ENCODE measurements around the gene NRK.
"Not testable (repeated sequence)": the region's sequence is repeated elsewhere in the genome, so short reads cannot be mapped to it uniquely, and the experiment has no call there.

NRK gene

GRCh38 chrX:105975382-105975781, 153.0 kb downstream of the NRK start:
- H3K9me3 ChIP-seq (ENCODE audit: control insufficient read depth in 2 of 2, low read length in 2 of 2): no peaks in the 10 kb centered on the region
- no peak overlapping the region for H3K4me3 ChIP-seq (ENCODE audit: low read length in 2 of 2)
- H3K9ac ChIP-seq (ENCODE audit: low read depth in 1 of 2, low read length in 2 of 2): no peak overlapping the region
- H3K27ac ChIP-seq (ENCODE audit: low read depth in 2 of 2, low read length in 2 of 2): no peak overlapping the region
- H3K4me1 ChIP-seq (ENCODE audit: control insufficient read depth in 2 of 2, insufficient read depth in 2 of 2, low read length in 2 of 2): no peaks in the 10 kb centered on the region
- no peaks in the 10 kb centered on the region for H3K27me3 ChIP-seq (ENCODE audit: control insufficient read depth in 2 of 2, insufficient read depth in 2 of 2, low read length in 2 of 2)
- no peaks in the 10 kb centered on the region for H3K36me3 ChIP-seq (ENCODE audit: control insufficient read depth in 2 of 2, insufficient read depth in 2 of 2, low read length in 2 of 2)

DNA sequence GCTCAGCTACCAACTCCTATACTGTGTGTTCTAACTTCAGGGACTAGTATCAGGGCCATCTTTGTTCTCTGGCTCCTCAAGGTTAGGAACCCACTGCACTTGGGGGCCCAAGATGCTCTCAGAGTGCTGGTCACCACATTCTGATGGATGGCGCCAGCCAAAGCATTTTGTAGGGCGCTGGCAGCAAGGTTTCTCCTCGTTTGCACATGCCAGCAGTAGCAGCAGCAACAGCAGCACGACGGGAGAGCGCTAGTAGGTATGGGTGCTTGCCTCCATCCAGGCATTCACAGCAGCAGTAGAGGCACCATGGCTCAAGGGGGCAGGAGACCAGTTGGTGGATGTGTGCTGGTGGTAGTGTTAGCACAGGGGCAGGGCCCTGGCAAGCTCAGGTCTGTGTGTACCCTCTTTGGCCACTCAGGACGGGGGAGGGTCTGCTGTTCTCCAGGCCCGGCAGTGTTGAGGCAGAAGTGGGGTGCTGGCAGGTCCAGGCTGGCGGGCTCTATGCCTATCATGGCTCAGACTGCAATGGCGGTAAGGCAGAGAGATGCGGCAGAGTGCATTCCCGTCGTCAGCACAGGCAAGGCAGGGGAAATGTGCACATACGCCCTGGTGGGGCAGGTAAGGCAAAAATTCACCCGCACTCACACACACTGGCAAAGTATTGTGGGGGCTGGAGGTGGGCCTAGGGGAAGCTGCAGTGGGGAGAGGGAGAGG, 159.6 kb downstream of the NRK start:
- Histone ChIP-seq H3K9me3 (ENCODE audit: control insufficient read depth in 2 of 2, low read length in 2 of 2) (no peaks in the 10 kb centered on the region), H3K4me1 (ENCODE audit: control insufficient read depth in 2 of 2, insufficient read depth in 2 of 2, low read length in 2 of 2) (no peaks in the 10 kb centered on the region), H3K4me3 (ENCODE audit: low read length in 2 of 2) (no peak overlapping the region), H3K36me3 (ENCODE audit: control insufficient read depth in 2 of 2, insufficient read depth in 2 of 2, low read length in 2 of 2) (no peaks in the 10 kb centered on the region), H3K9ac (ENCODE audit: low read depth in 1 of 2, low read length in 2 of 2) (no peak overlapping the region), H3K27ac (ENCODE audit: low read depth in 2 of 2, low read length in 2 of 2) (no peak overlapping the region), H3K27me3 (ENCODE audit: control insufficient read depth in 2 of 2, insufficient read depth in 2 of 2, low read length in 2 of 2) (no peaks in the 10 kb centered on the region)

GRCh38 chrX:105988487-105988886, 166.1 kb downstream of the NRK start:
- H3K4me1 ChIP-seq (ENCODE audit: control insufficient read depth in 2 of 2, insufficient read depth in 2 of 2, low read length in 2 of 2); H3K9me3 ChIP-seq (ENCODE audit: control insufficient read depth in 2 of 2, low read length in 2 of 2): not testable (repeated sequence)

DNA sequence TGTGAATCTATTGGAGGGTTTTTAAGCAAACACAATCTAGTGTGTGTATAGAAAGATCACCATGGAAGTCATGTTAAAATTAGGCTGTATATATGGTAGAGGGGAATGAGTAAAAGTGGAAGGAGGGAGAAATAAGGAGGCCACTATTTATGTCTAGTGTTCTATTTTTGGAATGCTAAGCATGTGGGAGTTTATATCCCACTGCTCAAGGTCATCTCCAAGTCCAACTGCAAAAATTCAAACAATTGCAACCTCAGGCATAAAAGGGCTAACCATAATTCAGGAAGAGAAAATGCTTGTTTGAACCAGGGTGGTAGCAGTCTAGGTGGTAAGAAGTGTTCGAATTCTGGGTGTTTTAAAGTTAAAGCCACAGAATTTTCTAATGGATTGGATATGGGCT, 177.0 kb downstream of the NRK start:
- no peak overlapping the region for H3K9ac ChIP-seq (ENCODE audit: low read depth in 1 of 2, low read length in 2 of 2)
- no peaks in the 10 kb centered on the region for H3K4me1 ChIP-seq (ENCODE audit: control insufficient read depth in 2 of 2, insufficient read depth in 2 of 2, low read length in 2 of 2)
- H3K27ac ChIP-seq (ENCODE audit: low read depth in 2 of 2, low read length in 2 of 2): no peak overlapping the region
- no peaks in the 10 kb centered on the region for H3K9me3 ChIP-seq (ENCODE audit: control insufficient read depth in 2 of 2, low read length in 2 of 2)
- H3K36me3 ChIP-seq (ENCODE audit: control insufficient read depth in 2 of 2, insufficient read depth in 2 of 2, low read length in 2 of 2): no peaks in the 10 kb centered on the region
- no peak overlapping the region for H3K4me3 ChIP-seq (ENCODE audit: low read length in 2 of 2)
- H3K27me3 ChIP-seq (ENCODE audit: control insufficient read depth in 2 of 2, insufficient read depth in 2 of 2, low read length in 2 of 2): no peaks in the 10 kb centered on the region

More at GRCh38 chrX:105988487-105988886, 166.1 kb downstream of the NRK start:
- H3K4me3 ChIP-seq (ENCODE audit: low read length in 2 of 2); H3K9ac ChIP-seq (ENCODE audit: low read depth in 1 of 2, low read length in 2 of 2); H3K36me3 ChIP-seq (ENCODE audit: control insufficient read depth in 2 of 2, insufficient read depth in 2 of 2, low read length in 2 of 2); H3K27ac ChIP-seq (ENCODE audit: low read depth in 2 of 2, low read length in 2 of 2); H3K27me3 ChIP-seq (ENCODE audit: control insufficient read depth in 2 of 2, insufficient read depth in 2 of 2, low read length in 2 of 2): not testable (repeated sequence)

- H3K36me3 ChIP-seq (ENCODE audit: control insufficient read depth in 2 of 2, insufficient read depth in 2 of 2, low read length in 2 of 2): no peaks in the 10 kb centered on the region
- no peak overlapping the region for H3K4me3 ChIP-seq (ENCODE audit: low read length in 2 of 2)
- no peak overlapping the region for H3K27ac ChIP-seq (ENCODE audit: low read depth in 2 of 2, low read length in 2 of 2)
- no peaks in the 10 kb centered on the region for H3K9me3 ChIP-seq (ENCODE audit: control insufficient read depth in 2 of 2, low read length in 2 of 2)
- H3K9ac ChIP-seq (ENCODE audit: low read depth in 1 of 2, low read length in 2 of 2): no peak overlapping the region
- no peaks in the 10 kb centered on the region for H3K27me3 ChIP-seq (ENCODE audit: control insufficient read depth in 2 of 2, insufficient read depth in 2 of 2, low read length in 2 of 2)
- H3K4me1 ChIP-seq (ENCODE audit: control insufficient read depth in 2 of 2, insufficient read depth in 2 of 2, low read length in 2 of 2): no peaks in the 10 kb centered on the region
These were observed 177.9 kb downstream of the NRK start for GRCh38 chrX:106000203-106000602.

DNA sequence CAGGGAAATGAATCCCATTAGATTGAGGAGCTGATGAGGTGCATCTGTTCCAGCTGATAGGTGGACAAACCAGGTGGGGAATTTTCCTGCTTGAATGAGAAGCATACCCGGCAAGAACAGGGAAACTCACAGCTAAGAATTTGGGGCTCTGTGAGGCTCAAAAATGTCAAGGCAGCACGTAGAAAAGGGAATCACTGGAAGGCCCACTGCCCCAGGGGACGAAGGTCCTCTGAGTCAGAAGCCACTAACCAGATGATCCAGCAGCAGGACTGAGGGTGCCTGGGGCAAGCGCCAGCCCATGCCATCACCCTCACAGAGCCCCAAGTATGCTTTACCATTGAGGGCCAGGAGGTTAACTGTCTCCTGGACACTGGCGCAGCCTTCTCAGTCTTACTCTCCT, 178.3 kb downstream of the NRK start:
- H3K4me1 ChIP-seq (ENCODE audit: control insufficient read depth in 2 of 2, insufficient read depth in 2 of 2, low read length in 2 of 2); H3K4me3 ChIP-seq (ENCODE audit: low read length in 2 of 2); H3K27me3 ChIP-seq (ENCODE audit: control insufficient read depth in 2 of 2, insufficient read depth in 2 of 2, low read length in 2 of 2); H3K36me3 ChIP-seq (ENCODE audit: control insufficient read depth in 2 of 2, insufficient read depth in 2 of 2, low read length in 2 of 2); H3K9me3 ChIP-seq (ENCODE audit: control insufficient read depth in 2 of 2, low read length in 2 of 2); H3K27ac ChIP-seq (ENCODE audit: low read depth in 2 of 2, low read length in 2 of 2); H3K9ac ChIP-seq (ENCODE audit: low read depth in 1 of 2, low read length in 2 of 2): not testable (repeated sequence)

DNA sequence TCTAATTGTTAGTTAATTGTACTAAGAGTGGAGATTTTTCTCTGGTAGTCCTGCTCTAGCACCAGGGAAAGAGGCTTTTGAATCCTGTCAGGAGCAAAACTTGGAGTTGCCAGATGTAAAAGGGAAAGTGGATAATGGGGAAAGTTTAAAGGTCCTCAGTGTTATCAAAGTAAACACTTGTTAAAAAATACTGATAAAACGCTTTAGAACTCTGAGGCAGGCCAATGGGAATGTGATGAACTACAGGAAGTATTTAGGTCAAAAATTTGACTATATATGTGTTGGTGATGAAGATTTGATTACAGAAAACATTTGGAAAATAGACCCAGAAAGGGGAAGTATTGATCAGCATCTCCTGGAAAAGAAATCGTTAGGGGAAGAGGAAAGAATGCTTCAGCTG, 183.3 kb downstream of the NRK start:
- Histone ChIP-seq H3K27me3 (ENCODE audit: control insufficient read depth in 2 of 2, insufficient read depth in 2 of 2, low read length in 2 of 2) (no peaks in the 10 kb centered on the region), H3K4me3 (ENCODE audit: low read length in 2 of 2) (no peak overlapping the region), H3K9ac (ENCODE audit: low read depth in 1 of 2, low read length in 2 of 2) (no peak overlapping the region)

DNA sequence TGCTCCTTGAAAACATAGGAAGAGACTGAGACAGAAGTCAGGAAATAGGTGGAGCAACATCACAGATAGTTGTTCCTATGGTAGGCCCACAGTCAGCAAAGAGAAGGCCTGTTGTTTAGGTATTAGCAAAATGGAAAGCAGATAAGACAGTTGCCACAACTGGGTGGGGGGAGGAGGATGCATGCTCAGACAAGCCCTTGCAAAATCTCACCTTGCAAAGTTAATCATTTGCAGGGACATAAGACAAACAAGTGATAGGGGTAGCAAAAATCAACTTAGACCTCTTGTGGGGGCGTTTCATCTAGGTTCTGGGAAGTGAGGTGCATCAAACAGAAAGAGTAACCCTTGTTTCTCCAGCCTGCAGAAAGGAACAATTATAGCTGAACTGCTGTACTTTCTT, 185.5 kb downstream of the NRK start:
- Histone ChIP-seq H3K9me3 (ENCODE audit: control insufficient read depth in 2 of 2, low read length in 2 of 2) (no peaks in the 10 kb centered on the region), H3K27ac (ENCODE audit: low read depth in 2 of 2, low read length in 2 of 2) (no peak overlapping the region), H3K4me1 (ENCODE audit: control insufficient read depth in 2 of 2, insufficient read depth in 2 of 2, low read length in 2 of 2) (peaks cover 0 to 2% of the 10 kb centered on the region in 2 donors), H3K4me3 (ENCODE audit: low read length in 2 of 2) (no peak overlapping the region), H3K27me3 (ENCODE audit: control insufficient read depth in 2 of 2, insufficient read depth in 2 of 2, low read length in 2 of 2) (no peaks in the 10 kb centered on the region), H3K9ac (ENCODE audit: low read depth in 1 of 2, low read length in 2 of 2) (no peak overlapping the region), H3K36me3 (ENCODE audit: control insufficient read depth in 2 of 2, insufficient read depth in 2 of 2, low read length in 2 of 2) (no peaks in the 10 kb centered on the region)

More for the DNA sequence above, 183.3 kb downstream of the NRK start:
- H3K36me3 ChIP-seq (ENCODE audit: control insufficient read depth in 2 of 2, insufficient read depth in 2 of 2, low read length in 2 of 2): no peaks in the 10 kb centered on the region
- no peak overlapping the region for H3K27ac ChIP-seq (ENCODE audit: low read depth in 2 of 2, low read length in 2 of 2)
- H3K9me3 ChIP-seq (ENCODE audit: control insufficient read depth in 2 of 2, low read length in 2 of 2): no peaks in the 10 kb centered on the region
- peaks cover 0 to 2% of the 10 kb centered on the region in 2 donors for H3K4me1 ChIP-seq (ENCODE audit: control insufficient read depth in 2 of 2, insufficient read depth in 2 of 2, low read length in 2 of 2)

All from mucosa of rectum (tissue), 2 donors.